Suprapubic skin (tissue), 4 donors: Measurements from ENCODE around the gene SNN.

Source experiments
- EP300 ChIP-seq: sonication (generic); formaldehyde crosslinking; IDR thresholded peaks from one replicate; pipeline ENCODE4 v1.6.1; 2017; ENCODE audit warnings: antibody characterized with exemption
- POLR2A ChIP-seq, 2 donors: fragments of 450-650 bp; IDR thresholded peaks; one replicate each; pipeline ENCODE4 v1.6.1; 2017; ENCODE audit warnings: antibody characterized with exemption in 2 of 2, mild to moderate bottlenecking in 2 of 2, moderate library complexity in 2 of 2
- POLR2AphosphoS5 ChIP-seq, 3 donors: sonication (generic); formaldehyde crosslinking; IDR thresholded peaks; one replicate each; pipeline ENCODE4 v1.6.1; 2017; ENCODE audit warnings: antibody characterized with exemption in 3 of 3
- TF ChIP-seq, protein P1 (sequence below), 2 donors: fragments of 200-600 bp in 1 of 2; fragments of 450-650 bp in 1 of 2; sonication (generic) in 1 of 2; IDR thresholded peaks; one replicate each; pipeline ENCODE4 v1.5.1; 2016 to 2019; ENCODE audit warnings: antibody characterized with exemption in 2 of 2, mild to moderate bottlenecking in 1 of 2, moderate library complexity in 1 of 2

DNA sequence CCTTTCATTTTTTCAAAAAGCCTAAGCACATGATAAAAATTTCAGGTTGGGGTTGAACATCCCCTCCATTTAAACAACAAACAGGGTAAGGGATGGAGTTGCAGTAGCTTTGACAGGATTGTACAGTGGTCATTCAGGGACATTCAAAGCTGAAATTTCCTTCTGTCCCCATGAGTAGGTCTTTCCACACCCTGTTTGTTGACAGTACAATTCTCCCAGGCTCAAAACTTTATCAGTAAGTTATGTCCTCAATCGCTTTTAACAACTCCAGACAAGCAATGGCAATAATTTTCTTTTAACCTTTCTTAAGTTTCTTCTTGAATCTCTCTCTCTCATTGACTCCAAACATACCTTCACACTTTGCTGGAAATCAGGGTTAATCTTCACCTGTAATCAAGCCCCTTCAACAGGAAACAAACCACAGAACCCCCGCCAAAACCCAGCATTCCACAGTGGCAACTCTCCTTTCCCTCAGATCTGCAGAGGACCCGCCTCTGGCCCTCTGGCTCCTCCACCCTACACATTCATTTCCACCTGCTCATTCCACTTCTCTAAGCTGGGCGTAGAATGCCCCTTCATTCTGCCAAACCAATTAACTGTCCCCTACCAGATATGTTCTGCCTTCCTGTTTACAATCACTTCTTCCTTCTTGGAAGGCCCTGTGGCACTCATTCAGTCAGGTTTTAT, 53.7 kb downstream of the SNN start:
- TF ChIP-seq, protein P1, sequence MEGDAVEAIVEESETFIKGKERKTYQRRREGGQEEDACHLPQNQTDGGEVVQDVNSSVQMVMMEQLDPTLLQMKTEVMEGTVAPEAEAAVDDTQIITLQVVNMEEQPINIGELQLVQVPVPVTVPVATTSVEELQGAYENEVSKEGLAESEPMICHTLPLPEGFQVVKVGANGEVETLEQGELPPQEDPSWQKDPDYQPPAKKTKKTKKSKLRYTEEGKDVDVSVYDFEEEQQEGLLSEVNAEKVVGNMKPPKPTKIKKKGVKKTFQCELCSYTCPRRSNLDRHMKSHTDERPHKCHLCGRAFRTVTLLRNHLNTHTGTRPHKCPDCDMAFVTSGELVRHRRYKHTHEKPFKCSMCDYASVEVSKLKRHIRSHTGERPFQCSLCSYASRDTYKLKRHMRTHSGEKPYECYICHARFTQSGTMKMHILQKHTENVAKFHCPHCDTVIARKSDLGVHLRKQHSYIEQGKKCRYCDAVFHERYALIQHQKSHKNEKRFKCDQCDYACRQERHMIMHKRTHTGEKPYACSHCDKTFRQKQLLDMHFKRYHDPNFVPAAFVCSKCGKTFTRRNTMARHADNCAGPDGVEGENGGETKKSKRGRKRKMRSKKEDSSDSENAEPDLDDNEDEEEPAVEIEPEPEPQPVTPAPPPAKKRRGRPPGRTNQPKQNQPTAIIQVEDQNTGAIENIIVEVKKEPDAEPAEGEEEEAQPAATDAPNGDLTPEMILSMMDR (IDR thresholded peaks at IDR 0.05), result no peak
- TF ChIP-seq EP300, result no peak
- no peak for TF ChIP-seq POLR2A (IDR thresholded peaks at IDR 0.05)
- no peak for TF ChIP-seq POLR2AphosphoS5 (IDR thresholded peaks at IDR 0.05)
